Right lung (tissue), 5 donors: ENCODE measurements around the gene MDM4. TPM values are rescaled to one million over a fixed set of nuclear protein-coding genes. Genes with fewer than 3 reads are reported as not detected.
"Not testable (repeated sequence)": the region's sequence is repeated elsewhere in the genome, so short reads cannot be mapped to it uniquely, and the experiment has no call there.

Source experiments
- DNase-seq, 2 donors: peaks; one replicate each; pipeline ENCODE4 v3.0.0-alpha.2; 2013
- polyA plus RNA-seq, 5 donors: library from polyadenylated mRNA; unstranded; fragments of 120-200 nt; gene quantifications; one replicate each; pipeline versions ENCODE4 v1.2.1 to v1.2.3, GENCODE V29; 2013; ENCODE audit warnings: inconsistent platforms in 1 of 5, low replicate concordance in 1 of 5; ENCODE audit not compliant: insufficient read length in 5 of 5, insufficient read depth in 1 of 5

MDM4 gene
- polyA plus RNA-seq, 5 donors: 50.6 to 81.6 (median 56.4) TPM

- DNase-seq: no peak
Measured at GRCh38 chr1:204558467-204558866, 42.3 kb downstream of the MDM4 start.

DNA sequence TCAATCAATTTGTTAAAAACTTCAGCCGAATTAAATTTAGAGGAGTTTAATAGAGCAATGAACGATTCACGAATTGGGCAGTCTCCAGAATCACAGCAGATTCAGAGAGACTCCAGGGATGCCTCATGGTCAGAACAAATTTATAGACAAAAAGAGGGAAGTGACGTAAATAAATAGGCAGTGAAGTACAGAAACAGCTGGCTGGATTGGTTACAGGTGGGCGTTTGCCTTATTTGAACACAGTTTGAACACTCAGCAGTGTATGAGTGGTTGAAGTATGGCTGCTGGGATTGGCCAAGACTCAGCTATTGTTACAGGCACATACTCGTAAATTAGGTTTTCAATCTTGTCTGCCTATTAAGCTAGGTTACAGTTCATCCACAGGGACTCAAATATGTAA is 43.8 kb downstream of the MDM4 start:
- DNase-seq: not testable (repeated sequence)

GRCh38 chr1:204560590-204561150 is 44.5 kb downstream of the MDM4 start:
- no peak for DNase-seq

DNA sequence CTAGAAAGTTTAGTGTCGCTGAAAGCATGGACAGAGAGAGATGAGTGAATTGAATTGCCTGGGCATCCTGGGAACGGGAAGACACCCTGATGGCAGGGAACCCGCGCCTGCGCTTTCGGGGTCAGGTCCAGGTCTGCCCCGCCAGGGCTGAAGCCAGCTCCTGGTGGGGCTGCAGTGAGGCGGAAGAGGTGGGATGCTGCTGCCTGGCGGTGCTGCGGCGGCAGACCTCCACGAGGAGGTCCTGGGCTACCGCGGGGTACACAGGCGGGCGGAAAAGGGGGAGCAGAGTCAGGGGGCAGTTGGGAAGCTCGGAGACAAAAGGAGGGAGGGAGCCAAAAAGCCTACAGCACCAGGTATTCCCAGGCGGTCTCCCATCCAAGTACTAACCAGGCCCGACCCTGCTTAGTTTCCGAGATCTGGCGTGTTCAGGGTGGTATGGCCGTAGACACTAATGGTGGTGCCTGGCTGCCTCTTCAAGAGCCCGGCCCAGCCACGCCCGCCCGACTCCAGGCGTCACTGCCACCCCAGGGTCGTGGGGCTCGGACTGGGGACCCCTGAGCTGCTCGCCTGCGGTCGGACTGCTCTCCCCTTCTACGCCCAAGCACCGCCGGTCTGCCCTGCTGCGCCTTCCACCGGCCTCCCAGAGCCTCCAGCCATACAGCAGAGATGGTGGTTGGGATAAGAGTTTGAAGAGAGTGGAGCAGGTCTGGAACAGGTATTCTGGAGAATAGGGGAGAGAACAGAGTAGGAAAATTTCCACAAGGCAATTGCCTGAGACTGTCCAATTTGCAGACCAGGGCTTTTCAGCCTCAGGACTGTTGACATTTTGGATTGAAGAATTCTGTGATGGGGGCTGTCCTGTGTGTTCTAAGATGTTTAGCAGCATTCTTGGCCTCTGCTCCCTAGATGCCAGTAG is 46.1 kb downstream of the MDM4 start:
- no peak for DNase-seq

DNA sequence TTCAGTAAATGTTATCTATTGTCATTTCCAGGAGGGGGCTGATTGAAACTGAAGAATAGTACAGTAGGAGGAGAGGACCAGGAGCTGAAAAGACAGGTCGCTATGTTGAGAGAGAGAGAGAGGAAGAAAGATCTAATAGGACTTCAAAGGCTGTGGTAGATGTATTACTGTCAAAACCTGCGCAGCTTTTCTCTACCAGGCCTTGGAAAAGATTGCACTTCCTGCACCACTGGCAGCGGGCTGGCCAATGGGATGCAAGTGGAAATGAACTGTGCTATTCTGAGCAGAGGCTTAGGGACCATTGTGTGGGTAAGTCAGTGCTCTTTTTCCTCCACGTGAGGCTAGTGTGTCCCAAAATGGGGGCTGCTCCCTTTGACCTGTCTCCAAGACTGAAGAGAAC is 47.1 kb downstream of the MDM4 start:
- DNase-seq: no peak

DNA sequence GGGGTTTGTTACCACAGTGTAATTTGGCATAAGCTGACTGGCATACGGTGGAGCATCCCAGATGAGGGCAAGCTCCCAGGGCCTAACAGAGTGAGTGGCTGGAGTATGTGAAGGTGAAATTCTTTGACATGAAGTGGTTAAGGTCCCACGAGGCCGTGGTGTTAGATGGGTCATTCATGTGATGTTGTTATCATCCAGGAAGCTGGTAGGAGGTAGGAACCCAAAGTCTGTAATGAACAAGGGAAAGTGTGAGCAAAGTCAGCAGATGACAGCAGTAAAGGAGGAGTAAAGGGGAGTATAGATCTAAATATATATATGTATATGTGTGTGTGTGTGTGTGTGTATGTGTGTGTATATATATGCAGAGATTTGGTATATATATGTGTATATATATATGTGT is 47.6 kb downstream of the MDM4 start:
- no peak for DNase-seq

DNA sequence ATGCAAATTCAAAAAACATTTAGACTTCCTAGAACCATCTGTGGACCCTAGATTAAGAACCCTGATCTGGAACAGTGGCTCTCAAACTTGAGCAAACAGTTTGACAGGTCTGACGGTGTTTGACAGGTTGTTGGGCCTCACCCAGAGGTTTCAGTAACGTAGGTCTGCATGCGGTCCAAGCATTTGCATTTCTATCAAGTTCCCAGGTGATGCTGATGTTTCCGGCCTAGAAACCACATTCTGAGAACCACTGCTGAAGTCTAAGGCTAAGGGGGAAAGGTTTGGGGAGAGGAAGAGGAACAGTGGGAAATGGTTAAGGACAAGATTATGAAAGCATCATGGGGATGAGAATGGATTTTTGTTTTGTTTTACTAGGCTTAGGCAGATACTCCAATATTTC is 48.6 kb downstream of the MDM4 start:
- DNase-seq: no peak

GRCh38 chr1:204565617-204566582 is 49.7 kb downstream of the MDM4 start:
- DNase-seq: peak; percentile 26 to 42

DNA sequence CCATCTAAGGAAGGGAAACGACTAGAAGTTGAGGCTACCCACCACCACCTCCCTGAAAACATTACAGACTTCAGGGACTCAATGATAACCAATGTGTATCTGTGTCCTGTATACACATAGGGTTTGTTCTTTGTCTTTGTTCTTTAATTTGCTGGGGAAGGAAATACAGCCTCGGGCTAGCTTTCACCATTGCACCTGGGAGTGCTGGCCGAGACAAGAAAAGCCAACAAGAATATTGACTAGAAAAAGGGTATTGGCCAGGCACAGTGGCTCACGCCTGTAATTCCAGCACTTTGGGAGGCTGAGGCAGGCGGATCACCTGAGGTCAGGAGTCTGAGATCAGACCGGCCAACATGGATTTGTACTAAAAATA is 50.4 kb downstream of the MDM4 start:
- DNase-seq: no peak

- no peak for DNase-seq
Measured at GRCh38 chr1:204567071-204567470, 50.9 kb downstream of the MDM4 start.

DNA sequence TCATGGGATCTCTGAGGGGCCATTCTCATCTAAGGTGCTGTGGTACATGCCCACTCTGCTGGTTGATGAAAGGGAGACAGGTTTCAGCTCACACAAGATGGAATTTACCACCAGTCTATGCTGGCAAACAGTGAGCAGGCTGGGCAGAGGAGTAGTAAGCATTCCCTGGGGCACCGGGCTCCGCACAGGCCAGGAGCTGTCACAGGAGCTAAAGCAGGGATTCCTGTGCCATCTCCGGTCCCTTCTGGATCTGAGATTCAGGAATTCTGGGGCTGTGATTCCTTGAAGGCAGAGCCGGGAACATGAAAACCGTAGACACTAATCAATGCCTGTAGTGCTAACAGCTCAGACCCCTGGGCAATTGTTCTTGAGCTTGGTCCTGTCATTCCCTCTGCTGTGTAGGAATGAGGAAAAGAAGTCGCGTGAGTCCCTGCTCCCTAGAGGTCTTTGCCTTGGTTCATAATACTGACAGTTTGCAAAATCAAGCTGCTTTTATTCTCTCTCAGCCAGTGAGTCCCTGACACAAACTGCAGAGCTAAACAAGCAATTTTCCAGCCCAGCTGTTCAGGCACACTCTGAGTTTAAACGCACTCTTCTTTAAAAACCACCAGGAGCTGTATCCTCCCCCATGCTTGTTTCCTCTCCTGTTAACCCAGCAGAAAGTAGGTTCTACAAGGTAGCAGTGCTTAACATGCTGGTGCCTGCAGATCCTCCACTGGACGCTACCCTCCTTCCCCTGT is 52.5 kb downstream of the MDM4 start:
- DNase-seq: no peak

DNA sequence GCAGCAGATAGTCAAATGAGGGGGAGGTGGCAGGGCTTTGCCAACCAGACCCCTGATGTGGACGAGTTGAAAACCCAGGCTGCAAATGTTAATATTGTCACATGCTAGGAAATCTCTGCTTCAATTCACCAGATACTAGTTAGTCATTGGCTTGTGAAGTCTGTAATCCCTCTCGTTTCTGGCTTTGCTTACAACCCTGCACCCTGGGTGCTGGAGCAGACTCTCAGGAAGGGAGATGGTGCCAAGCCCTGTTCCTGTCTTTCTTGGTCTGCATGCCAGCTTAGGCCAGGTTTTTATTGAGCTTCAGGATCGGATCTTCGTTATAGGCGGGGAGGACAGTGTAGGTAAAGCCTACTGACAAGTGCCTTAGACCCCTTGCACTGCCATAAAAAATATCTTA is 53.3 kb downstream of the MDM4 start:
- DNase-seq: no peak

DNA sequence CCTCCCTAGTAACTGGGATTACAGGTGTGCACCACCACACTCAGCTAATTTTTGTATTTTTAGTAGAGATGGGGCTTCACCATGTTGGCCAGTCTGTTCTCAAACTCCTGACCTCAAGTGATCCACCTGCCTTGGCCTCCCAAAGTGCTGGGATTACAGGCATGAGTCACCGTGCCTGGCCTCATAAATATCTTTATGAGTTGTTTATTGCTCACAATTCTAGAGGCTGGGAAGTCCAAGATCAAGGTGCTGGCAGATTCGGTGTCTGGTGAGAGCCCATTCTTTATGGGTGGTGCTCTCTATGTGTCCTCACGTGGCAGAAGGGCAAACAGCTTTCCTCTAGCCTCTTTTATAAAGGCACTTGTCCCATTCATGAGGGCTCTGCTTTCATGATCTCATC is 53.8 kb downstream of the MDM4 start:
- not testable (repeated sequence) for DNase-seq

DNA sequence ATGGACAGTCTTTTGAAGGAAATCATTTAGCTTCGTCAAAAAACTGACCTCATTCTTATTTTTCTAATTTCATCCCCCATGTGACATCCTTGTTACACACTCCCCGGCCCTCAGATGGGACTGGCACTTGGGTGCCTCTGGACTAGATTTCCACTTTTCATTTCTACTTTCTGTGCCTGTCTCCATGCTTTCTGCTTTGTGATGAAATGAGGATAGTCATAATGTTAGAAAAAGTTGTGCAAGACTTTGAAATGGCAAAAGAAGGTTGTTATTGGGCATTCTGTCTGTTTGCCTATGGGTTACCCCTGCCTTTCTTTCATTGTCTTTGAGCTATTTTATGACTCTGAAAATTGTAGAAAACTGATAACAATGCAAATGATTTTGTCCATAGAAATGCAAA is 54.9 kb downstream of the MDM4 start:
- no peak for DNase-seq

- DNase-seq: no peak
Measured at GRCh38 chr1:204571631-204572030, 55.4 kb downstream of the MDM4 start.

DNA sequence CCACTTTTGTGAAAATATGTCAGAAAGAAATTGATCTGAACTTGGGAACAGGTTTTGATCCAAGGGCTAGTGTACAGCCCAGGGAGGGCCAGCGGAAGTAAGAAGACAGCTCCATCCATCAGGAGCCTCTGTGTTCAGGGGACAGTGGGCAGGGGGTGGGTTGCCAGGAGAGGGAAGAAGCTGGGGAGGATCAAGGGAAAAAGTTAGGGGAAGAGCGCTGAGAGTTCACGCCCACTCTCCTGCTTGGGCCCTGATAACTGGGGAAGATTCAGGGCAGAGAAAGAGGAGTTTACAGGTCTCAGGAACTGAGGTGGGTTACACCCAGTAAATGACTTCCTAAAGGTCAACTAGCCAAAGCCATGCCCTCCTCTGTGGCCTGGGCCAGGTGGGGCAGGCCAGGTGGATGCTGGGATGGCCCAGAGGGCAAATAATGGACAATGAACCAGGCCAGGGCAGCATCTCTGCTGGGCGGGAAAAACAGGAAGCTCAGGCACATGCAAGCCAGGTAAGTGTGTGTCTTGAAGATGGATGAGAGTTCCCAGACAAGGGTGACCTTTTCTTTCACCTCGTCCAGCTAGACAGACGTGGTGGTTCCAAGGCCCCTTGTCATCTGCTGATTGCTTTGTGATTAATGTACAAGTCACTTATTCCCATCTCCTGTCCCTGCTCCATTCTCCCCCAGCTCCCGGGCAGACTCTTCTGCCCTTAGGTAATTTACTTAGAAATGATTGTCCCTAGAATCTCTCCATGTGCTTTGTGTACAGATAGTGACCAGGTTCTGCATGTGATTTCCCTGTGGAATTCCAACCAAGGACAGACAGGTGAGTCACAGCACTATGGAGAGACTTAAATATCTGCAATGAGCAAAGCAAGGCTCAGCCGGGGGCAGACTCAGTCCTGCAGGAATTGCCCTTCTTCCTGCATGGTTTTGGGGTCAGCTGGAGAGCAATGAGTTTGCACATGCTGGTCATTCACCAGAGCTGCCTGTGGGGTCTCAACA is 57.0 kb downstream of the MDM4 start:
- no peak for DNase-seq

DNA sequence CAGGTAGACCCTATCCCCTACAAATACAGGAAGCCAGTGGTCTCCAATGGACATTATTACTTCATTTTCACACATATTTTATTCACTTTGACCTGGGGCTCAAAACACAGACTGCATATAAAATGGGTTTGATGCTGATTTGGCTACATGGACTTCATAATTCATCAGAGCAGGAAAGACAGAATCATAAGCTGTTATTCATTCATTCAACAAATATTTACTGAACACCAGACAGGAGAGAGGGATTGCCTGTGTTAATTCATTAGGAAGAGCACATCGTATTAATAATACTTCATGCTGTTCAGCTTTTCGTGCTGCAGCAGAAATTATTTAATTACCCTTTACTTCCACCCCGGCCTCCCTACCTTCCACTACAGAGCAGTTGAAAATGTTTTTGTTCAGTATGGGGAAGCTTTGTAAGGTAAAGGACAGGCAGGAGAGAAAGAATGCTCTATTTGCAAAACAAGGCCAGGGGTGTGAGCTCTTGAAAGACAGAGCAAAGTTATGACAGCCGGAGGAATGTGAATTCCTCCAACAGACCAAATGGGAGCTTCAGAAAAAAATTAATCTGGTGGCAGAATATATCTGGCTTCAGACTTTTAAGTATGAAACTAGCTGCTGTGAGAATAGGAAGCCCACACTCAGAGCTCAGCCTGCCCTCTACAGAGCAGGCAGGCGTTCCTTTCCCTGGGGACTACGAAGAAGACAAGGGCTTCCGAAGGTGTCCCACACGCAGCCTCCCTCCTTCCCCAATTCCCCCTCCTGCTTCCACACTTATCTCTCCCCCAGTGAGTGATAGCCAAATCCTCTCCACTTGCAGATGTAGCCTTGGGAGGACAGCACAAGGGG is 58.0 kb downstream of the MDM4 start:
- no peak for DNase-seq

GRCh38 chr1:204574865-204575163 is 58.6 kb downstream of the MDM4 start:
- peak; percentile 41 to 46 for DNase-seq
